Lung (tissue), 12 donors: ENCODE measurements around the gene CBLN4. TPM values are rescaled to one million over a fixed set of nuclear protein-coding genes. Genes with fewer than 3 reads are reported as not detected.

Experiments
- ATAC-seq: fragments of 200-7000 bp; cut with Tn5 transposase; one replicate; pipeline ENCODE4 v1.9.1; 2020; ENCODE audit warnings: moderate number of reproducible peaks; ENCODE audit not compliant: insufficient read depth, low FRiP score
- DNase-seq, 3 donors: peaks; one replicate each; pipeline ENCODE4 v3.0.0-alpha.2; 2013 to 2017
- H3K27ac ChIP-seq, 2 donors: one replicate each; pipeline ENCODE4 v1.5.1; 2013; ENCODE audit warnings: mild to moderate bottlenecking in 2 of 2, moderate library complexity in 2 of 2, control low read depth in 1 of 2, inconsistent platforms in 1 of 2, low read depth in 1 of 2, low read length in 1 of 2
- H3K27me3 ChIP-seq, 3 donors: one replicate each; pipeline ENCODE4 v1.5.1; 2013; ENCODE audit warnings: low read length in 2 of 3; ENCODE audit not compliant: control insufficient read depth in 3 of 3, insufficient read depth in 3 of 3
- H3K36me3 ChIP-seq, 4 donors: one replicate each; pipeline ENCODE4 v1.5.1; 2013; ENCODE audit warnings: low read length in 4 of 4, mild to moderate bottlenecking in 1 of 4, moderate library complexity in 1 of 4; ENCODE audit not compliant: control insufficient read depth in 4 of 4, insufficient read depth in 4 of 4
- H3K4me1 ChIP-seq, 5 donors: one replicate each; pipeline ENCODE4 v1.5.1; 2013; ENCODE audit warnings: low read length in 5 of 5, mild to moderate bottlenecking in 2 of 5, moderate library complexity in 1 of 5; ENCODE audit not compliant: control insufficient read depth in 5 of 5, insufficient read depth in 5 of 5
- H3K4me3 ChIP-seq: one replicate; pipeline ENCODE4 v1.5.1; 2013; ENCODE audit warnings: mild to moderate bottlenecking, control low read depth, moderate library complexity
- H3K9ac ChIP-seq, 2 donors: one replicate each; pipeline ENCODE4 v1.5.1; 2013; ENCODE audit warnings: low read length in 2 of 2, control low read depth in 1 of 2; ENCODE audit not compliant: insufficient read depth in 1 of 2
- H3K9me3 ChIP-seq, 4 donors: one replicate each; pipeline ENCODE4 v1.5.1; 2013; ENCODE audit warnings: low read length in 3 of 4, mild to moderate bottlenecking in 1 of 4, moderate library complexity in 1 of 4; ENCODE audit not compliant: control insufficient read depth in 4 of 4, insufficient read depth in 3 of 4
- CTCF ChIP-seq: IDR thresholded peaks from 2 replicates; pipeline ENCODE4 v1.5.1; 2012; ENCODE audit warnings: mild to moderate bottlenecking; ENCODE audit errors: control extremely low read depth, extremely low read depth
- WGBS, 2 donors: extraction: QIAGEN DNeasy Blood & Tissue Kit; methylation state at CpG; one replicate each; pipeline ENCODE4 v1.1.7; 2013; 5-methylcytosine and 5-hydroxymethylcytosine counted together
- polyA plus RNA-seq, 2 donors: library from polyadenylated mRNA; stranded (reverse); fragments of 200-250 nt; gene quantifications; one replicate each; pipeline ENCODE4 v1.2.1, GENCODE V29; 2013
- total RNA-seq, 2 donors: library from RNA; depleted of rRNA in 1 of 2; stranded (reverse); fragments of >200 nt in 1 of 2; gene quantifications; one replicate each; pipeline ENCODE4 v1.2.1, GENCODE V29; 2014 to 2021
- donor health status: control.
- donor health status: control.
- donor health status: Bipolar disorder and iron deficiency.
- donor health status: healthy.
- donor health status: DM: yes; HTN: yes; CAD: no.

The CBLN4 gene
- total and polyA plus RNA-seq, 4 donors: 0.05 to 0.15 (median 0.09) TPM

- WGBS, 2 donors: 73 to 82% methylated on average over 3 of the region's 3 CpGs
- Histone ChIP-seq H3K9ac (no peak overlapping the region), H3K36me3 (no peaks in the 10 kb centered on the region), H3K9me3 (peaks cover 0 to 15% (median 0%) of the 10 kb centered on the region in 4 donors), H3K4me3 (no peak overlapping the region), H3K27ac (no peak overlapping the region), H3K27me3 (peaks cover 16 to 60% (median 58%) of the 10 kb centered on the region in 3 donors), H3K4me1 (peaks cover 0 to 26% (median 6%) of the 10 kb centered on the region in 5 donors)
- TF ChIP-seq CTCF: no peak
- DNase-seq (no peak), ATAC-seq (no peak)
These were observed 3.4 kb downstream of the CBLN4 start for GRCh38 chr20:56001890-56002289.

DNA sequence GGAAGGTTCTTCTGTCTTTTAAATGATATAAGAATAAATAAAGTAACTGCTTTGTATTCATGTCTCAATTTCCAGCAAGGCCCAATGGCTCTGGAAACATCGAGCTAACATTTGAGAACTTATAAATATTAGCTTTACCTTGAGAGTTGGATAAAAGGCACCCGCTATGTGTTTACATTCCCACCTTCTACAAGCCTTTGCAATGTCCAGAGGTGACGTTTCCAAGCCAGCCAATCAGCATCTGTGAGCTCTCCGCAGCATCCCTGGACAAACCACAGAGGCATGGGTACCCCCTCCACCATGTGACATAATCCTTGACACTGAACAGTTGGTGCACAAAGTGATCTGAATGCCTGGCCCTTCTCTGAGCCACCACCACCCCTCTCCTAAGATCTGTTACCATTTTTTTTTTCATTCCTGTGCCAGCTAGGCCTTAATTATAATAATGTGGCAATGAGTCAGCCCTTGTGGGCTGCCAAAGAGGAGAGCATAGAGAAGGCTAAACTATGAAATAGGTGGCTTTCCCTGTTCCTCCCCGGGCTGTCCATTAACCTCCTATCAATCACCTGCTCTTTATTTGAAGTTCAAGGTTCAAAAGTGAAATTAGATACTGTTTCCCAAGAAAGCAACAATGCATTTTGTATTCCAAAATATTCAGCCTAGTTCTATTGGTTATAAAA is 4.1 kb downstream of the CBLN4 start:
- peak in 1 of 3 donors; percentile 26 for DNase-seq

GRCh38 chr20:55978550-55978949 is 26.8 kb downstream of the CBLN4 start:
- Histone ChIP-seq H3K9ac (no peak overlapping the region), H3K4me1 (peaks cover 0 to 36% (median 21%) of the 10 kb centered on the region in 5 donors), H3K4me3 (no peak overlapping the region), H3K27ac (no peak overlapping the region), H3K27me3 (no peaks in the 10 kb centered on the region), H3K9me3 (peaks cover 0 to 4% (median 0%) of the 10 kb centered on the region in 4 donors), H3K36me3 (no peaks in the 10 kb centered on the region)
- DNase-seq: no peak
- WGBS, 2 donors: 33 to 58% methylated on average over 2 of the region's 2 CpGs
- no peak for ATAC-seq
- TF ChIP-seq CTCF: no peak

More for the DNA sequence above, 4.1 kb downstream of the CBLN4 start:
- peaks cover 0 to 15% (median 0%) of the 10 kb centered on the region in 4 donors for H3K9me3 ChIP-seq
- no peak overlapping the region for H3K9ac ChIP-seq
- peaks cover 16 to 53% (median 51%) of the 10 kb centered on the region in 3 donors for H3K27me3 ChIP-seq
- H3K4me1 ChIP-seq: peaks cover 0 to 26% (median 6%) of the 10 kb centered on the region in 5 donors
- ATAC-seq: no peak
- WGBS, 2 donors: 50 to 60% methylated on average over 5 of the region's 5 CpGs
- TF ChIP-seq CTCF: no peak
- H3K27ac ChIP-seq: no peak overlapping the region
- no peak overlapping the region for H3K4me3 ChIP-seq
- no peaks in the 10 kb centered on the region for H3K36me3 ChIP-seq
